Measurements from ENCODE around the gene APOA5.
"Not testable (repeated sequence)": the region's sequence is repeated elsewhere in the genome, so short reads cannot be mapped to it uniquely, and the experiment has no call there.

The APOA5 gene

DNA sequence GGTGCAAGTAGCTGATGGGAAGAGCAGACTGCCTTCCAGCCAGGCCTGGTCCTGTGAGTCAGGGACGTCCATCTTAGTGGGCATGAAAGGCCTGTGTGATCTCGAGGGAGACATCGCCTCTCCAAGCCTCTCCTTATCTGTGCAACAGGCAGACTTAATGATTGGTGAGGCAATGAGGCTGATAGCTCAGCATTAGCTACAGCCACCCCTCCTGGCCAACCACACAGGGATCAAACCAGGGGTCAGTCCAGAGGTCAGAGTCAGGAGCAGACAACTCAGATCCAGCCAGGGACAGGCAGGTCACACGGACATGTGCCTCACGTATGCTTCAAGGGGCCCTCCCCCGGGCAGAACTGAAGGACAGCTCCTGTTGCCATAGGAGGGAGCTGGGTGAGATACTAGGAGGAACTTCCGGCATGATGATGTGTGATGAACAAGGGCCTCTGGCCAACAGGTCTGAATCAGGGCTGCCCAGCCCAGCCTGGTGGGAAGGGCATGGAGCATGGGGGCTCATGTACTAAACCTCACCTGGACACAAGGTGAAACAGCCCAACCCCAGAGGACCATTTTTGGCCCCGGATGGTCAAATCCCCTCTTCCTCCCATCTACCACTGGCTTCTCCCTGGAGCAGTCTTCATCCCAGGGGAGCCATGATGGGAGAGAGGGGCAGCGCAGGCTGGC is 35.2 kb upstream of the APOA5 start:
- DNase-seq: no peak

GRCh38 chr11:116825854-116826750 is 34.4 kb upstream of the APOA5 start:
- no peak for DNase-seq

DNA sequence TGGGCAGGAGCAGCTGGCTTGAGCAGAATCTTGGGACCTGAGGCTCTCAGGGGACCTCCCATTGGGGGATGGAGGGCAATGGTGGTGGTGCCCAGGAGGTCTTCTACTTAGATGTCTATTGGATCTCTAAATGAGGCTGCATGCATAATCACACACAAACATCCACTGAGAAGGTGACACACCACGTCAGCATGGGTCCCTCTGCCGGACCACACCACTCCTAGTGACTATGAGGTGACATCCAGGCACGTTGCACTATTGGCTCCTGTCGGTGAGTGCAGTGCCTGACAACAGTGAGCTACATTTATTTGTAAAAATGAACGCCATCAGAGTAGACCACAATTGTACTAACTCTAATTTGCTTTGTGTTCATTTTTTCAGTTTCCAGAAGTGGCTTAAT is 33.8 kb upstream of the APOA5 start:
- DNase-seq: no peak

DNA sequence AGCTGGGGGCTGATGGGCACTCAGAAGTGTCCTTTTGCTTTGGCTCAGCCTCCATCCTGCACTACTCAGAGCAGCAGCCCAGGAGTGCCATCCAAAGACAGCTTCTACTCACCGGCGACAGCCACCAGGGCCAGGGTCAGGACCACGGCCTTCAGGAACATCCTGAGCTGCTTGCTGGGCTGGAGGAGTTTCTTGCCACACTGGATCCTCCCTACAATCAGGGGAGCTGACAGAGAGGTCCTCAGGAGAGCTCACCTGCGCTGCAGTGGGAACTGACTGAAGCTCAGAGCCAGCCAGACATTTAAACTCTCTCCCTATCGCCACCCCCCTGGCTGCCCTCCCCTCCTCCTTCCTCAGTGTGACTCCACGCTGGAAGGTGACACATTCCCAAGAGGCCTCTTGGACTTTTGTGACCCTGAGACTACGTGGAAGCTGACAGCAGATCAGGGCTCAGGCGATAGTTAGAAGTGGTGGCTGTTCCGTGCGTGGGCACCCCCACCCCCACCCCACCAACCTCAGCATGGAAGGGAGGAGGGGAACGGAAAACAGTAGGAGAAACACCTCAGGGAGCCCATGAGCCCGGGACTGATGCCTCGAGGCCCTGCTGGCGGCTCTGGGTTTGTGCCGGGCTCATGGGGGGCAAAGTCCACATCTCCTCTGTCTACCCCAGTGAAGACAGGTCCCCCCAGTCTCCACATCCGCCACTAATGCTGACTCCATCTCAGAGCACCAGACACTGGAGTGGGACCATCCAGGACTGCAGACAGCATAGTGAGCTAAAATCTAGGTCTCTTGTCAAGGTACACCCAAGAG is 31.6 kb upstream of the APOA5 start, which contains the start of gene APOA4:
Gene APOA4 (minus strand): TSS at position 274 of the 813 bp plus-strand sequence. CDS start 113 bp downstream, at position 161.
- no peak for DNase-seq

- DNase-seq: no peak
Measured at GRCh38 chr11:116822575-116822974, 30.9 kb upstream of the APOA5 start.

GRCh38 chr11:116821050-116821918 is 29.6 kb upstream of the APOA5 start:
- DNase-seq: no peak

DNA sequence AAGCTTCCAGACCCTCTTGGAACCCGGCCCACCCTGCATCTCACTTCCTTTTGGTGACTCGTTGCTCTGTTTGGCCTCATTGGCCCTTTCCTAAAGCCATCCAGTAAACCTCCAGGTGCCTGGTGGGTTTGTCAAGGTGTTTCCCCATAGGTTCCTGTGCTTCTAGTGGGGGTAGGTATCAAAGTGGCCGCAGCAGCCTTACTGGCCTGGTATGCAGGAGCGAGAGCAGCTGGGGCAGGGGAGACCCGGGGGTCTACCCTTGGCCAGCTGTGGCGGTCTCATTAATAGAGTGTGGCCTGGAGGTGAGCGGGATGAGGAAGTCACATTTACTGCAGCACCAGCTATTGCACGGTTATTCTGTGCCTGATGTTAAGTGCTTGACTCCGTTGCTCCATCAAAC is 27.4 kb upstream of the APOA5 start:
- no peak for DNase-seq

GRCh38 chr11:116814502-116814901 is 22.8 kb upstream of the APOA5 start:
- DNase-seq: no peak

GRCh38 chr11:116813781-116814471 is 22.2 kb upstream of the APOA5 start:
- DNase-seq: no peak

DNA sequence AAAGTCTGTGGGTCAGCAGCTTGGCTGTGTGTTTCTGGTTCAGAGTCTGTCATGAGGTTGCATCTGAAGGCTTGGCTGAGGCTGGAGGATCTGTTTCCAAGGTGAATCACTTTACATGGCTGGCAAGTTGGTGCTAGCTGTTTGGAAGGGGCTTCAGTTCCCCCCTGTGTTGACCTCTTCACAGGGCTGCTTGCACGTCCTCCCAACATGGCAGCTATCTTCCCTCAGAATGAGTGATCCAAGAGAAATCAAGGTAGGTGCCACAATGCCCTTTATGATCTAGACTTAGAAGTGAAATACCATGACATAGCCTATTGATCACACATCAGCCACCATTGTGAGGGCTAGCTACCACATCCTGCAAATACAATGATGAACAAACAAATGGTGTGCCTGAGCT is 21.5 kb upstream of the APOA5 start:
- no peak for DNase-seq

- no peak for DNase-seq
Measured at GRCh38 chr11:116812109-116812508, 20.4 kb upstream of the APOA5 start.

- DNase-seq: no peak
Measured at GRCh38 chr11:116811194-116811593, 19.5 kb upstream of the APOA5 start.

DNA sequence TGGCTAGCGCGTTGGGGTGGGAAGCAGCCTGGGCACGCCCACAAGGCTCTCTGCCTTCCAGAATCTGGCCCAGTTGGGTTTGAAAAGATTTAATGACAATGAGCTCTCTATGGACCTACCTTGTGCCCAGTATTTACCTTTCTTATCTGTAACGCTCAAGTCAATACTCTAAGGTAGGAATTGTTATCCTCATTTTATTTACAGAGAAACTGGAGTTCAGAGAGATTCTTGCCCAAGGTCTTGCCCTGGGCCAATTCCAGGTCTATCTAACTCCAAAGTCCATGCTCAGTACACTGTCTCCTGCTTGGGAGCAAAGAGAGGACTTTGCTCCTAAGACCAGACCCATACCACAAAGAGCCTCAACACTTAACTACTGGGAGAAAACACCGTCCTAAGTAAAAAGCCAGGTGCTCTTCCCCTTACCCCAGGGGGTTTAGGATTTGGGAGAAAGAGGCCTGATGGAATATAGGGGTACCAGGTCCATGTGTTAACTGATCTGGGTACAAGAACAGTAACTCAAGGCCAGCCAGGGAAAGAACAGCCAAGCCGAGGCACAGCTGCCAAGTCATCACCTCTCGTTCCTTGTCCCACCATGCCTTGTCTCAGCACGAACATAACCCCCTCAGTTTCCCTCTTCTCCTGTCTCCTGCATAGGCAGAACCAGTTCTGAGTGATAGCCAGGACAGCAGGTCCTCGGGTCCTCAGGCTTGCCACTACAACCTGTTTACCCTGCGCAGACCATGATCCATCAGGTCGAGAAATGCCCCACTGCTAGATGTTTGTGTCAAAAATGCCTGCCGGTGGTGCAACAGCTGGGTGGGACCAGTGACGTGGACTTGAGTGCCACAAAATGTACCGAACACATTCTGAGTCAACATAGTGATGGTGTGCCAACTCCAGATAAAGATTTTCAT is 16.8 kb upstream of the APOA5 start:
- peak; percentile 59 for DNase-seq

DNA sequence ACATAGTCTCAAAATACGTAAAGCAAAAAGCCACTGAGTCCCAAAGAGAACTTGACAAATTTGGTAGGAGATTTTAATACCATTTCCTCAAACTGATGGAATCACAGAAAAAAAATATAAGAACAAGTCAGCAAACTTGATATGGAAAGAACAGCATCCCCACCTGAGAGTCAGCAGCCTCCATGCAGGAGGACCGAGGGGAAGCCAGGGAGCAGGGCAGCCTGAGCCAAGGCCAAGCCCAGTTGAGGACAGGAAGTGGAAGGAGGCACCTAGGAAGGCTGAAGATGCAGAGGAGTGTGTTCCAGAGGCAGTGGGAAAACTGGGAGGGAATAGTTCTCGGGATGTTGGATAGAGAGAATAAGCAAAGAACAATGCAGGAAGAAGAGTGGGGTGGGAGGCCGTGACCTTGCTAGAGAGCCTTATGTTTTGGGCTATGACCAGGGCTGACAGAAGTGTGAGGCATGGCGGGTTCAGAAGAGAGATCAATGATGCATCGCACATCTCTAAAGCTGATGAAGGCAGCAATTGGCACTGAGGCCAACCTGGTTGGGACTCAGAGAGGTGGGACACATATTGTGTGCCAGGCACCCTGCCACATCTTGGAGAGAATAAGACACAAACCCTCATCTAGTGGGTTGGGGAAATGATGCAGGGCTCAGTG is 16.1 kb upstream of the APOA5 start:
- no peak for DNase-seq

GRCh38 chr11:116804001-116804400 is 12.3 kb upstream of the APOA5 start:
- DNase-seq: no peak

- DNase-seq: not testable (repeated sequence)
Measured at GRCh38 chr11:116801662-116802061, 10.0 kb upstream of the APOA5 start.

- DNase-seq: no peak
Measured at GRCh38 chr11:116800610-116801009, 8.9 kb upstream of the APOA5 start.

DNA sequence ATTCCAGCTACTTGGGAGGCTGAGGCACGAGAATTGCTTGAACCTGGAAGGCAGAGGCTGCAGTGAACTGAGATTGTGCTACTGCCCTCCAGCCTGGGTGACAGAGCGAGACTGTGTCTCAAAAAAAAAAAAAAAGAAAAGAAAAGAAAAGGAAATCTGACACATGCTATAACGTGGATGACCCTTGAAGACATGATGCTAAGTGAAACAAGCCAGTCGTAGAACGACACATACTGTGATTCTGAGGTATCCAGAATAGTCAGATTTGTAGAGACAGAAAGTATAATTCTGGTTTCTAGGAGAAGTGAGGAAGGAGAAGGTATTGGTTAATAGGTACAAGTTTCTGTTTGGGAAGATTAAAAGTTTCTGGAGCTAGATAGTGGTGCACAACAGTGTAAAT is 6.7 kb upstream of the APOA5 start:
- no peak for DNase-seq

GRCh38 chr11:116797816-116798215 is 6.1 kb upstream of the APOA5 start:
- no peak for DNase-seq

- no peak for DNase-seq
Measured at GRCh38 chr11:116796548-116796947, 4.9 kb upstream of the APOA5 start.

Measured in HCEC 1CT (cell line).